ENCODE data around the gene WDHD1. TPM values are rescaled to one million over a fixed set of nuclear protein-coding genes. Genes with fewer than 3 reads are reported as not detected.
"Not testable (repeated sequence)": the region's sequence is repeated elsewhere in the genome, so short reads cannot be mapped to it uniquely, and the experiment has no call there.

The WDHD1 gene
- total and polyA plus RNA-seq, 2 experiments from 2014 or later, result 4.9 to 7.4 TPM

DNA sequence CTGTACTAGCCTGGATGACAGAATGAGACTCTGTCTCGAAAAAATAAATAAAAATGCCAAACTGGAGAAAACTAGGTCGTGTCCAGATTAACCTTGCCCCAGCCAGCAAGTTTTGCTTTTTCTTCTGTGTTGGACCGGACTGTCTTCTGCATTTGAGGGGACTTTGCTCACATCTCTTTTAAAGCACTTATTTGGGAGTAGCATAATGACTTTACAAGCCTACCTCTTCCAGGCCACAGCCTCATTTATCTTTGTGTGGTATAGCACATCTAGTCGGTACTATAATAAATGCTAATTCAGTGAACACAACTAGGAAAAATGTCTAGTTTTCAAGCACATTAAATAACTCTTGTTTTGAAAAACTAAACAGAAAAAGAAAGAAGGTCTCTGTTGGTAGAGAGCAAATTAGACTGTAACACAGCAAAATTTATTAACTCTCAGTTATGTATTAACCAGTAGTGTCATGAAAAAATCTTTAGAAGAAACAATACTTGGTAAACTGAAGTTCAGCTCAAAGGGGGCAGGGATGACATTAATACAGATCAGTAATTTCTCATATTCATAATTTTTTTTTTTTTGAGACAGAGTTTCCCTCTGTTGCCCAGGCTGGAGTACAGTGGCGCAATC, 52.0 kb downstream of the WDHD1 start:
- no peaks in the 10 kb centered on the region for H3K27me3 ChIP-seq
- no peaks in the 10 kb centered on the region for H3K36me3 ChIP-seq
- H3K27ac ChIP-seq, result no peak overlapping the region
- no peaks in the 10 kb centered on the region for H3K9me3 ChIP-seq (ENCODE audit: low read depth)
- no peaks in the 10 kb centered on the region for H3K4me1 ChIP-seq (ENCODE audit: low read depth)
- TF ChIP-seq, protein P1, sequence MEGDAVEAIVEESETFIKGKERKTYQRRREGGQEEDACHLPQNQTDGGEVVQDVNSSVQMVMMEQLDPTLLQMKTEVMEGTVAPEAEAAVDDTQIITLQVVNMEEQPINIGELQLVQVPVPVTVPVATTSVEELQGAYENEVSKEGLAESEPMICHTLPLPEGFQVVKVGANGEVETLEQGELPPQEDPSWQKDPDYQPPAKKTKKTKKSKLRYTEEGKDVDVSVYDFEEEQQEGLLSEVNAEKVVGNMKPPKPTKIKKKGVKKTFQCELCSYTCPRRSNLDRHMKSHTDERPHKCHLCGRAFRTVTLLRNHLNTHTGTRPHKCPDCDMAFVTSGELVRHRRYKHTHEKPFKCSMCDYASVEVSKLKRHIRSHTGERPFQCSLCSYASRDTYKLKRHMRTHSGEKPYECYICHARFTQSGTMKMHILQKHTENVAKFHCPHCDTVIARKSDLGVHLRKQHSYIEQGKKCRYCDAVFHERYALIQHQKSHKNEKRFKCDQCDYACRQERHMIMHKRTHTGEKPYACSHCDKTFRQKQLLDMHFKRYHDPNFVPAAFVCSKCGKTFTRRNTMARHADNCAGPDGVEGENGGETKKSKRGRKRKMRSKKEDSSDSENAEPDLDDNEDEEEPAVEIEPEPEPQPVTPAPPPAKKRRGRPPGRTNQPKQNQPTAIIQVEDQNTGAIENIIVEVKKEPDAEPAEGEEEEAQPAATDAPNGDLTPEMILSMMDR (IDR thresholded peaks at IDR 0.05; ENCODE audit: low read depth, low read length), result no peak
- no peak for DNase-seq (ENCODE audit: low read depth in 1 of 2, low spot score in 1 of 2)
- no peak overlapping the region for H3K4me3 ChIP-seq

- Histone ChIP-seq H3K9me3 (ENCODE audit: low read depth) (no peaks in the 10 kb centered on the region), H3K27ac (no peak overlapping the region), H3K36me3 (peaks cover 3% of the 10 kb centered on the region), H3K4me3 (no peak overlapping the region), H3K27me3 (no peaks in the 10 kb centered on the region), H3K4me1 (ENCODE audit: low read depth) (no peaks in the 10 kb centered on the region)
- TF ChIP-seq, protein P1 (IDR thresholded peaks at IDR 0.05; ENCODE audit: low read depth, low read length), result no peak
- no peak for DNase-seq (ENCODE audit: low read depth in 1 of 2, low spot score in 1 of 2)
Observed at GRCh38 chr14:54967496-54967895, 59.4 kb downstream of the WDHD1 start.

DNA sequence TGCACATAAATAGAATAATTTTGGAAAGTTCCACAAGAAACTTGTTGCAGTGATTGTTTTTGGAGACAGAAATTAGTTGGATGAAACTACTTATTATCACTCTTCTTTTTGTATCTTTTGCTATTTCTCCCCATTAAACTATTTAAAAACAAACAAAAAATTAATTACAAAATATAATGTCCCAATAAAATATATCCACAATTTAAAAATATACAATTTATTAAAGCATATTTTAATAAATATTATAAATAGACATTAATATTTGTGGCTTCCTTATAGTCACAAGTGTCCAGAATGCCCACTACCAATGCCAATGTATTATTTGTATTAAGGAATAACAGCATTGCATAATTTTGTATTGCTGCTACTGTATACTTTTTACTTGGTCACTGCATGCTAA, 71.8 kb downstream of the WDHD1 start:
- Histone ChIP-seq H3K4me3 (no peak overlapping the region), H3K36me3 (no peaks in the 10 kb centered on the region), H3K4me1 (ENCODE audit: low read depth) (no peaks in the 10 kb centered on the region), H3K27ac (no peak overlapping the region), H3K9me3 (ENCODE audit: low read depth) (no peaks in the 10 kb centered on the region), H3K27me3 (no peaks in the 10 kb centered on the region)
- no peak for DNase-seq (ENCODE audit: low read depth in 1 of 2, low spot score in 1 of 2)
- TF ChIP-seq, protein P1 (IDR thresholded peaks at IDR 0.05; ENCODE audit: low read depth, low read length), result no peak

DNA sequence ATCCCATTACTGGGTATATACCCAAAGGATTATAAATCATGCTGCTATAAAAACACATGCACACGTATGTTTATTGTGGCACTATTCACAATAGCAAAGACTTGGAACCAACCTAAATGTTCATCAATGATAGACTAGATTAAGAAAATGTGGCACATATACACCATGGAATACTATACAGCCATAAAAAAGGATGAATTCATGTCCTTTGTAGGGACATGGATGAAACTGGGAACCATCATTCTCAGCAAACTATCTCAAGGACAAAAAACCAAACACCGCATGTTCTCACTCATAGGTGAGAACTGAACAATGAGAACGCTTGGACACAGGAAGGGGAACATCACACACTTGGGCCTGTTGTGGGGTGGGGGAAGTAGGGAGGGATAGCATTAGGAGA, 73.3 kb downstream of the WDHD1 start:
- not testable (repeated sequence) for DNase-seq (ENCODE audit: low read depth in 1 of 2, low spot score in 1 of 2); H3K36me3 ChIP-seq

DNA sequence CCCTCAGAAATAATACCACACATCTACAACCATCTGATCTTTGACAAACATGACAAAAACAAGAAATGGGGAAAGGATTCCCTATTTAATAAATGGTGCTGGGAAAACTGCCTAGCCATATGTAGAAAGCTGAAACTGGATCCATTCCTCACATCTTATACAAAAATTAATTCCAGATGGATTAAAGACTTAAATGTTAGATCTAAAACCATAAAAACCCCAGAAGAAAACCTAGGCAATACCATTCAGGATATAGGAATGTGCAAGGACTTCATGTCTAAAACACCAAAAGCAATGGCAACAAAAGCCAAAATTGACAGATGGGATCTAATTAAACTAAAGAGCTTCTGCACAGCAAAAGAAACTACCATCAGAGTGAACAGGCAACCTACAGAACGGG, 74.1 kb downstream of the WDHD1 start:
- not testable (repeated sequence) for H3K27ac ChIP-seq; H3K27me3 ChIP-seq; H3K9me3 ChIP-seq (ENCODE audit: low read depth); DNase-seq (ENCODE audit: low read depth in 1 of 2, low spot score in 1 of 2); H3K4me1 ChIP-seq (ENCODE audit: low read depth); H3K36me3 ChIP-seq; H3K4me3 ChIP-seq

More for the DNA sequence above, 73.3 kb downstream of the WDHD1 start:
- H3K9me3 ChIP-seq (ENCODE audit: low read depth); H3K27ac ChIP-seq; H3K27me3 ChIP-seq; H3K4me1 ChIP-seq (ENCODE audit: low read depth); H3K4me3 ChIP-seq: not testable (repeated sequence)

DNA sequence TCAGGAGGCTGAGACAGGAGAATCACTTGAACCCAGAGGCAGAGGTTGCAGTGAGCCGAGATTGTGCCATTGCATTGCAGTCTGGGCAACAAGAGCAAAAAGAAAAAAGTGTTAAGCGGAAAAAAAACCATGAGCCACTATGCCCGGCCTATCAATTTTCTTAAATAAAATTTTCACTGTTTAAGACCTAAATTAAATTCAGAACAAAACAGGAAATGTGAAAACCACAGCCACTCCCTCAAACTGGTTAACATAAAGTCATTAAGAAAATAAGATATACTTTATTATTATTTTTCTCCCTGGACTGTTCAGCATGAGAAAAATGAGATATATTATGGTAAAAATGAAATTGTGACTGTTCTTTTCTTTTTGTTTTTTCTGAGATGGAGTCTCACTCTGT, 79.7 kb downstream of the WDHD1 start:
- Histone ChIP-seq H3K27ac (no peak overlapping the region), H3K36me3 (no peaks in the 10 kb centered on the region), H3K27me3 (no peaks in the 10 kb centered on the region), H3K4me3 (no peak overlapping the region), H3K9me3 (ENCODE audit: low read depth) (no peaks in the 10 kb centered on the region), H3K4me1 (ENCODE audit: low read depth) (no peaks in the 10 kb centered on the region)
- no peak for DNase-seq (ENCODE audit: low read depth in 1 of 2, low spot score in 1 of 2)
- TF ChIP-seq, protein P1 (IDR thresholded peaks at IDR 0.05; ENCODE audit: low read depth, low read length), result no peak

DNA sequence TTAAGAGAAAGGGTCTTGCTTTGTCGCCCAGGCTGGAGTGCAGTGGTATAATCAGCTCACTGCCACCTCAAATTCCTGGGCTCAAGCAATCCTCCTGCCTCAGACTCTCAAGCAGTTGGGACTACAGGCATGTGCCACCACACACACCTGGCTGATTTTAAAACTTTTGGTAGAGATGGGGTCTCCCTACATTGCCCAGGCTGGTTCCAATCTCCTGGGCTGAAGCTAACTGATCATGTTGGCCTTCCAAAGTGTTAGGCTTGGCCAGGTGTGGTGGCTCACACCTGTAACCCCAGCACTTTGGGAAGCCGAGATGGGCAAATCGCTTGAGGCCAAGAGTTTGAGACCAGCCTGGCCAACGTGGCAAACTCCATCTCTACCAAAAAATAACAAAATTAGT, 80.4 kb downstream of the WDHD1 start:
- Histone ChIP-seq H3K27ac (no peak overlapping the region), H3K36me3 (no peaks in the 10 kb centered on the region), H3K4me1 (ENCODE audit: low read depth) (no peaks in the 10 kb centered on the region), H3K4me3 (no peak overlapping the region), H3K9me3 (ENCODE audit: low read depth) (no peaks in the 10 kb centered on the region), H3K27me3 (no peaks in the 10 kb centered on the region)
- DNase-seq (ENCODE audit: low read depth in 1 of 2, low spot score in 1 of 2), result no peak
- TF ChIP-seq, protein P1 (IDR thresholded peaks at IDR 0.05; ENCODE audit: low read depth, low read length), result no peak
